Suprapubic skin (tissue), 4 donors: ENCODE data around the gene ITGA6. TPM values are rescaled to one million over a fixed set of nuclear protein-coding genes. Genes with fewer than 3 reads are reported as not detected.

Experiments
- DNase-seq, 2 donors: peaks; one replicate each; pipeline ENCODE4 v3.0.0-alpha.2; 2019; ENCODE audit warnings: low spot score in 2 of 2
- H3K27ac ChIP-seq: fragments of 200-600 bp; sonication (generic); one replicate; pipeline ENCODE4 v1.5.1; 2019
- H3K27me3 ChIP-seq: fragments of 200-600 bp; sonication (generic); one replicate; pipeline ENCODE4 v1.5.1; 2019
- H3K36me3 ChIP-seq: fragments of 200-600 bp; sonication (generic); one replicate; pipeline ENCODE4 v1.5.1; 2019
- H3K4me1 ChIP-seq: fragments of 200-600 bp; sonication (generic); one replicate; pipeline ENCODE4 v1.5.1; 2019
- H3K4me3 ChIP-seq: fragments of 200-600 bp; sonication (generic); one replicate; pipeline ENCODE4 v1.5.1; 2019; ENCODE audit warnings: mild to moderate bottlenecking
- H3K9me3 ChIP-seq: fragments of 200-600 bp; sonication (generic); one replicate; pipeline ENCODE4 v1.5.1; 2019
- CTCF ChIP-seq, 2 donors: fragments of 200-600 bp in 1 of 2; fragments of 450-650 bp in 1 of 2; sonication (generic) in 1 of 2; IDR thresholded peaks; one replicate each; pipeline ENCODE4 v1.5.1; 2016 to 2019; ENCODE audit warnings: antibody characterized with exemption in 2 of 2, mild to moderate bottlenecking in 1 of 2, moderate library complexity in 1 of 2
- EP300 ChIP-seq: sonication (generic); formaldehyde crosslinking; IDR thresholded peaks from one replicate; pipeline ENCODE4 v1.6.1; 2017; ENCODE audit warnings: antibody characterized with exemption
- POLR2A ChIP-seq, 2 donors: fragments of 450-650 bp; IDR thresholded peaks; one replicate each; pipeline ENCODE4 v1.6.1; 2017; ENCODE audit warnings: antibody characterized with exemption in 2 of 2, mild to moderate bottlenecking in 2 of 2, moderate library complexity in 2 of 2
- POLR2AphosphoS5 ChIP-seq, 3 donors: sonication (generic); formaldehyde crosslinking; IDR thresholded peaks; one replicate each; pipeline ENCODE4 v1.6.1; 2017; ENCODE audit warnings: antibody characterized with exemption in 3 of 3
- WGBS: methylation state at CpG from one replicate; pipeline ENCODE4 v1.1.5; 2018; 5-methylcytosine and 5-hydroxymethylcytosine counted together
- total RNA-seq, 4 donors: library from RNA; depleted of rRNA; stranded (reverse); fragments of >200 nt; gene quantifications; one replicate each; pipeline ENCODE4 v1.1.0, GENCODE V29; 2016

The ITGA6 gene
- total RNA-seq, 4 donors from 2014 or later = 89.6 to 204 (median 161) TPM

DNA sequence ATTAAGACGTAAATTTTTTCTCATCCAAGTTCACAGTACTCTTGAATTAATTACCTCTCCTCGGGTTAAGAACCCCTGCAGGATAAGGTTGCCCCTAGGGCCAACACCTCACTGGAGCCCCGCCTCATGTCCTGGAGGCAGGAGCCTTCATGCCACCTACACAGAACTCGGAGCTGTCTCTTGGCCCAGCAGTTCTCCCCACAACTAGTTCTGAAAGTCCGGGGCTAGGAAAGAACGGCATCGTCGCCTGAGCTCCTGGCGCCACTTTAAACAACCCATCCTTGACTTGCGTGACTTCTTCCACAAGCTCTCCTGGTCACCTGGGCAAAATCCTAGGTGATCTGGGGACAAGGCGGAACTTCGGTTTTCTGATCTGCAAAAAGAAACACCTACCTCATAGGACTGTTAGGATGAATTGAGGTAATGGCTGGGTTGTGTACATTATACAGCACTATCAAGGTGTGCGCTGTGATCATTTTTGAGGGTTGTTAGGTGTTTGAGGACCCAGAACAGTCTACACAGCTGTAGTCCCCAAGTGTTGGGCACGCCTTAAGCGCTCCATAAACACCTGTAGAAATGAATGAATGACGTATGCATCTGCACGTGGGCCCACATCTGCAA is 641 bp upstream of the ITGA6 start:
- Histone ChIP-seq H3K9me3 (no peaks in the 10 kb centered on the region), H3K4me1 (peaks cover 42% of the 10 kb centered on the region), H3K36me3 (no peaks in the 10 kb centered on the region), H3K4me3 (peak overlapping the region; percentile 71), H3K27me3 (no peaks in the 10 kb centered on the region), H3K27ac (peak overlapping the region; percentile 87)
- peak in 1 of 2 donors; percentile 66 for DNase-seq
- no peak for TF ChIP-seq POLR2A (IDR thresholded peaks at IDR 0.05)
- no peak for TF ChIP-seq CTCF (IDR thresholded peaks at IDR 0.05)
- no peak for TF ChIP-seq POLR2AphosphoS5 (IDR thresholded peaks at IDR 0.05)
- no peak for TF ChIP-seq EP300
- WGBS = 63% methylated on average over 17 of the region's 17 CpGs

DNA sequence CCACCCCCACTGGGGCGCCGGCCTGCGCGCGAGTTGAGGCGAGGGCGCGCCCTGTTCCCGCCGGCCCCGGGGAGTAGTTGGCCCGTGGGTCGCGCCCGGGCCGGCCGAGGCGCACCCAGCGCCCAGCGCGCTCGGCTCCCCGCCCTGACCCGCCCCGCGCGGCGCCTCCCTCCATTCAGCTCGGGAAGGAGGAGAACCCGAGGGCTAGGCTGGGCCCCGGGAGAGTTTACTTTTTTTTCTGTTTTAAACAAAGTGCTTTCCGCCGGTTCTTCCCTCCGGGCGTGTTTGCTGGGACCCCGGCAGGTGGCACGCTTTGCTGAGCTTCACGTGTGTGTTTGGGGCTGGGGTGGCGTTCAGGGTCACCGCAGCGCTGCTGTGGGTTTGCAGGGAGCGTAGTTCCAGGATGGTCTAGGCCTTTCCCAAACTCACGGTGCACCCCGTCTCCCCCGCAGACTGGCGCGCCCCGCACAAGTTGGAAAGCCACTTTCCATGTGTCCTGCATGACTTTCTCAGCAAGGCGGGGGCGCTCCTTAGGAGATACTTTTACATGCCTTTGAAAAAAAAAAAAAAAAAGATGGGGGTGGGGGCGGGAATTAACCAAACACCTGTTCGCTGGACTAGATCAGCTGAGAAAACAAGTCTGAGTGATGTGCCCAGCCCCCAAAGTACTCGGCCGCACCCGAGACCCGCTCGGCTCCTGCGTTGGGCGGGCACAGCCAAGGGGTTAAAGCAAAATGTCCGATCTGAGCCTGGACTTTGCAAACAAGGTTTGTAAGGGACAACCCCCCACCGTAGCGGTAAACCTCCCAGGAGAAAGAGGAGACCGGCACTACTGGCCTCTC is 825 bp downstream of the ITGA6 start:
- Histone ChIP-seq H3K36me3 (no peaks in the 10 kb centered on the region), H3K9me3 (no peaks in the 10 kb centered on the region), H3K4me3 (peak overlapping the region; percentile 71), H3K4me1 (peaks cover 56% of the 10 kb centered on the region), H3K27me3 (no peaks in the 10 kb centered on the region), H3K27ac (peak overlapping the region; percentile 87)
- 4% methylated on average over 29 of the region's 63 CpGs for WGBS
- TF ChIP-seq CTCF (IDR thresholded peaks at IDR 0.05) = no peak
- TF ChIP-seq POLR2AphosphoS5 (IDR thresholded peaks at IDR 0.05) = no peak
- no peak for TF ChIP-seq EP300
- TF ChIP-seq POLR2A (IDR thresholded peaks at IDR 0.05) = no peak
- DNase-seq = peak in 1 of 2 donors; percentile 78

DNA sequence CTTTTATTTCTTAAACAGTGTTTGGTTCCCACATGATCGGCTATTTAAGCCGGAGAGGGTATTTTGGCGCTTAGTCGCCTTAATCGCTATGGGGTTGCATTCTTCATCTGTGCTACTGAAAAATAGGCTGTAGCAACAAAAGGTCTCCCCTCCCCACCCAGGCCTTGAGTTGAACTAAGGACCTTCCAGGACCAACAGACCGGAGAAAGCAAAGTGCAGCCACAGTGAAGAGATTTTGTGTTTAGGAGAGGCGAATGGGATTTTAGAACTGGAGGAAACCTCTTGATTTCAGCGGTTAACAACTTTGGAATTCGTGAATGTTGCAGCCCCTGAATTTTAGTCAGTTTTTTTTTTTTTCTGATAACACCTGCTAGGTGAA is 1.4 kb downstream of the ITGA6 start:
- peaks cover 57% of the 10 kb centered on the region for H3K4me1 ChIP-seq
- DNase-seq = peak in 1 of 2 donors; percentile 57
- H3K27ac ChIP-seq = peak overlapping the region; percentile 87
- H3K36me3 ChIP-seq = no peaks in the 10 kb centered on the region
- H3K27me3 ChIP-seq = no peaks in the 10 kb centered on the region
- H3K4me3 ChIP-seq = peak overlapping the region; percentile 71
- TF ChIP-seq POLR2A (IDR thresholded peaks at IDR 0.05) (no peak), EP300 (no peak), POLR2AphosphoS5 (IDR thresholded peaks at IDR 0.05) (no peak)
- no peaks in the 10 kb centered on the region for H3K9me3 ChIP-seq
- 24% methylated on average over 9 of the region's 9 CpGs for WGBS

- Histone ChIP-seq H3K4me3 (peak overlapping the region; percentile 71), H3K36me3 (no peaks in the 10 kb centered on the region), H3K27me3 (no peaks in the 10 kb centered on the region), H3K4me1 (peaks cover 62% of the 10 kb centered on the region), H3K27ac (peak overlapping the region; percentile 87), H3K9me3 (no peaks in the 10 kb centered on the region)
- no peak for TF ChIP-seq POLR2AphosphoS5 (IDR thresholded peaks at IDR 0.05)
- no peak for TF ChIP-seq POLR2A (IDR thresholded peaks at IDR 0.05)
- TF ChIP-seq EP300 = no peak
- TF ChIP-seq CTCF (IDR thresholded peaks at IDR 0.05) = no peak
- peak in 1 of 2 donors; percentile 35 for DNase-seq
- 16% methylated on average over 9 of the region's 9 CpGs for WGBS
Measured at GRCh38 chr2:172429301-172429968, 2.0 kb downstream of the ITGA6 start.

DNA sequence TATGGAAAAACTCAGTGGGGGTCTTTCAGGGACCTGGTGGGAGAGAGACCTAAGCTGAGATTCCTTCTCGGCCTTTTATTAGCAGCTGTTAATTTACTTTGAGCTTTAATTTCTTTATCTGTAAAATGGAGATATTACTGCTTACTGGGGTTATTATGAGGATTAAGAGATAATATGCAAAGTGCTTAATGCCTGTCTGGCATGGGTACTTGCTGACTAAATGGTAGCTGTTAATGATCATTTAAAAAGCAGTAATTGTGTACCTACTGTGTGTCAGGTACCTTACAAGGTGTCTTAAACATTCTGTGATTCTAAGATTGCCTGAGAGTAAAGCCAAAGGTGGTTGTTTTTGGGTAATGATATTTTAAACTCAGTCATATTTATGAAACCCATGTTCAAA is 2.6 kb downstream of the ITGA6 start:
- H3K9me3 ChIP-seq = no peaks in the 10 kb centered on the region
- no peak for DNase-seq
- H3K36me3 ChIP-seq = no peaks in the 10 kb centered on the region
- H3K4me1 ChIP-seq = peaks cover 67% of the 10 kb centered on the region
- WGBS = 36% methylated on average over 1 of the region's 1 CpG
- no peaks in the 10 kb centered on the region for H3K27me3 ChIP-seq
- peak overlapping the region; percentile 71 for H3K4me3 ChIP-seq
- TF ChIP-seq POLR2AphosphoS5 (IDR thresholded peaks at IDR 0.05) (no peak), EP300 (no peak), POLR2A (IDR thresholded peaks at IDR 0.05) (no peak), CTCF (IDR thresholded peaks at IDR 0.05) (no peak)
- H3K27ac ChIP-seq = peak overlapping the region; percentile 87
